ENCODE measurements around the gene SLC1A5. TPM values are rescaled to one million over a fixed set of nuclear protein-coding genes. Genes with fewer than 3 reads are reported as not detected.

SLC1A5 gene
- polyA plus RNA-seq, 1 donor from 2014 or later = 1.1 TPM

DNA sequence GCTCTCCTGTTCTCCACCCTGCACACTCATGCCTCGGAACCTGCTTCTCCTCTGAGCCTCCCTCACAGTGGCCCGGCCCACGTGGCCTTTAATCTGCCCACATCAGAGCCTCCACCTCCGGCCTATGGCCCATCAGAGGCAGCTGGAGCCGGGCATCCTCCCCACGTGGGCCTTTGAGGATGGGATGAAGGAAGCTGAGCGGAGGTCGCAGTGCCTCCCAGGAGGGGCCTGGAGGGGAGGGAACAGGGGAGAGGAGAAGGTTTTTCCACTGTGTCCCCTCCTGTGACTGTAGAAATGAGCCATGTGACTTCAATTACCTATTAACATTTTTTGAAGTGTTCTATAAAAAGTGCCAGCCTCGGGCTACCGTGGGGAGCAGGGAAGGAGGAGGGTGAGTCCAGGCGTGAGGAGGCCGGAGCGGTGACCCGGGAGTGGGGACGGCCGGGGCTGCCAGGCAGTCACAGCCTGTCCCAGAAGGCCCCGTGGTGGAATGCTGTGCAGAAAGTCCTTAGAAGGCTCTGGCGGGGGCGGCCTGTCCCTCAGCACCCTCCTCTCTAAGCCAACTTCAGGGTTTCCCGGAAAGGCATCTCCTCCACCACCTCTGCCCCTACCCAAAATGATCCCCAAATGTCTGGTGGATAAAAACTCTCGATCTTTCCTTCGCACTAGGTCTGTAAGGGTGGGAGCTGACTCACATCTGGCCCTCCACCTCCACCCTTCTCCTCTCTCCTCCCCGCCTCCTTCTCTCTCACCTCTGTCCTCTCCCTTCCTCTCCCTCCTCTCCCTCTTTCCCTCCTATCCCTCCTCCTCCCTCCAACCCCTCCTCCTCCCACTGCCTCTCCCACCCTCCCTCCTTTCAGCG is 24.8 kb upstream of the SLC1A5 start:
- TF ChIP-seq CTCF (IDR thresholded peaks at IDR 0.05; ENCODE audit: poor library complexity, severe bottlenecking) = no peak
- TF ChIP-seq REST (IDR thresholded peaks at IDR 0.05; ENCODE audit: borderline replicate concordance) = no peak
- TF ChIP-seq EP300 (conservative IDR thresholded peaks at IDR 0.05; ENCODE audit: poor library complexity, severe bottlenecking) = no peak
- TF ChIP-seq SMC3 (conservative IDR thresholded peaks at IDR 0.05; ENCODE audit: poor library complexity) = no peak
- no peak for TF ChIP-seq TAF1 (IDR thresholded peaks at IDR 0.05; ENCODE audit: low read depth)
- TF ChIP-seq RAD21 (conservative IDR thresholded peaks at IDR 0.05) = no peak
- no peaks in the 10 kb centered on the region for H4K20me1 ChIP-seq (ENCODE audit: insufficient read depth)
- no peak overlapping the region for H3K27ac ChIP-seq (ENCODE audit: low read length)
- no peaks in the 10 kb centered on the region for H3K27me3 ChIP-seq (ENCODE audit: insufficient read depth, low read depth, low read length)
- H3K79me2 ChIP-seq (replicated peaks; ENCODE audit: insufficient read depth, low read length) = no peaks in the 10 kb centered on the region
- H2AFZ ChIP-seq (ENCODE audit: low read depth, low read length) = no peak overlapping the region
- no peak overlapping the region for H3K4me3 ChIP-seq (ENCODE audit: low read length)
- no peak overlapping the region for H3K4me2 ChIP-seq (ENCODE audit: low read length)
- no peaks in the 10 kb centered on the region for H3K9me2 ChIP-seq (ENCODE audit: insufficient read depth, low read length)
- no peaks in the 10 kb centered on the region for H3K9me3 ChIP-seq (ENCODE audit: low read length)
- H3F3A ChIP-seq (ENCODE audit: insufficient read depth, low read length, poor library complexity, severe bottlenecking) = no peaks in the 10 kb centered on the region
- H3K9ac ChIP-seq (ENCODE audit: low read length) = no peak overlapping the region
- H3K36me3 ChIP-seq (ENCODE audit: insufficient read depth, low read length) = no peaks in the 10 kb centered on the region

- H2AFZ ChIP-seq (ENCODE audit: low read depth, low read length) = no peak overlapping the region
- no peak overlapping the region for H3K4me2 ChIP-seq (ENCODE audit: low read length)
- no peaks in the 10 kb centered on the region for H4K20me1 ChIP-seq (ENCODE audit: insufficient read depth)
- H3K9me3 ChIP-seq (ENCODE audit: low read length) = no peaks in the 10 kb centered on the region
- no peaks in the 10 kb centered on the region for H3K79me2 ChIP-seq (replicated peaks; ENCODE audit: insufficient read depth, low read length)
- H3K4me3 ChIP-seq (ENCODE audit: low read length) = no peak overlapping the region
- H3K9me2 ChIP-seq (ENCODE audit: insufficient read depth, low read length) = no peaks in the 10 kb centered on the region
- no peak overlapping the region for H3K27ac ChIP-seq (ENCODE audit: low read length)
- H3K9ac ChIP-seq (ENCODE audit: low read length) = no peak overlapping the region
- H3F3A ChIP-seq (ENCODE audit: insufficient read depth, low read length, poor library complexity, severe bottlenecking) = no peaks in the 10 kb centered on the region
- no peaks in the 10 kb centered on the region for H3K27me3 ChIP-seq (ENCODE audit: insufficient read depth, low read depth, low read length)
- H3K36me3 ChIP-seq (ENCODE audit: insufficient read depth, low read length) = no peaks in the 10 kb centered on the region
- no peak for TF ChIP-seq RAD21 (conservative IDR thresholded peaks at IDR 0.05)
- TF ChIP-seq EP300 (conservative IDR thresholded peaks at IDR 0.05; ENCODE audit: poor library complexity, severe bottlenecking) = no peak
- TF ChIP-seq CTCF (IDR thresholded peaks at IDR 0.05; ENCODE audit: poor library complexity, severe bottlenecking) = no peak
- TF ChIP-seq REST (IDR thresholded peaks at IDR 0.05; ENCODE audit: borderline replicate concordance) = no peak
- TF ChIP-seq MXI1 (conservative IDR thresholded peaks at IDR 0.05; ENCODE audit: poor library complexity, severe bottlenecking) = no peak
- TF ChIP-seq EZH2 (IDR thresholded peaks at IDR 0.05; ENCODE audit: borderline replicate concordance, insufficient read depth, low read length, poor library complexity, severe bottlenecking) = no peak
- no peak for TF ChIP-seq SMC3 (conservative IDR thresholded peaks at IDR 0.05; ENCODE audit: poor library complexity)
- TF ChIP-seq TAF1 (IDR thresholded peaks at IDR 0.05; ENCODE audit: low read depth) = no peak
- TF ChIP-seq POLR2AphosphoS5 (IDR thresholded peaks at IDR 0.05) = no peak
Observed at GRCh38 chr19:46809534-46810272, 21.3 kb upstream of the SLC1A5 start.
